T-helper 2 cell treated with Interferon-gamma antibody and Interleukin-4, amounts not matched to agents 100 ng/mL and 5 ng/mL, for 36 hours (primary cell): ENCODE results near the gene STX8. TPM values are rescaled to one million over a fixed set of nuclear protein-coding genes. Genes with fewer than 3 reads are reported as not detected.

Experiments used
- intact Hi-C: fragments of 100-400 bp; cut with micrococcal nuclease; formaldehyde crosslinking; loops from one replicate; pipeline ENCODE4 v1.15.1; 2023
- total RNA-seq: library from RNA; stranded (reverse); gene quantifications from 2 replicates; pipeline ENCODE4 v1.2.3, GENCODE V29; 2022

Gene STX8
- total RNA-seq, 1 donor from 2014 or later: 70.9 TPM

DNA sequence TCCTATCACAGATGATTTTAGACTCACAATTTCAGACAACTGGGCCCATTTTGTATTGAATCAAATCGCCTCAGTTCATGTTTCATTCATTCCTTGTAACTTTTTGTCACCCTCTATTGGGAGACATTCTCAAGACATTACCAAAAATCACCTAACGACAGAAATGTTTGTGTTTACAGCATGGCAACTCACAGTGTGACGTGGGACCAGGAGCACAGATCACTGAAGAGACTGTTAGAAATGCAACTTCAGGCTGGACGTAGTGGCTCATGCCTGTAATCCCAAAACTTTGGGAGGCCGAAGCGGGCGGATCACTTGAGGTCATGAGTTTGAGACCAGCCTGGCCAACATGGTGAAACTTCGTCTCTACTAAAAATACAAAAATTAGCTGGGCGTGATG is 304.7 kb downstream of the STX8 start:
- intact Hi-C loops: no loop called here

GRCh38 chr17:9269350-9270035 is 306.1 kb downstream of the STX8 start:
- intact Hi-C loops: no loop called here

- intact Hi-C loops: no loop called here
These were observed 307.1 kb downstream of the STX8 start for GRCh38 chr17:9268546-9268945.

DNA sequence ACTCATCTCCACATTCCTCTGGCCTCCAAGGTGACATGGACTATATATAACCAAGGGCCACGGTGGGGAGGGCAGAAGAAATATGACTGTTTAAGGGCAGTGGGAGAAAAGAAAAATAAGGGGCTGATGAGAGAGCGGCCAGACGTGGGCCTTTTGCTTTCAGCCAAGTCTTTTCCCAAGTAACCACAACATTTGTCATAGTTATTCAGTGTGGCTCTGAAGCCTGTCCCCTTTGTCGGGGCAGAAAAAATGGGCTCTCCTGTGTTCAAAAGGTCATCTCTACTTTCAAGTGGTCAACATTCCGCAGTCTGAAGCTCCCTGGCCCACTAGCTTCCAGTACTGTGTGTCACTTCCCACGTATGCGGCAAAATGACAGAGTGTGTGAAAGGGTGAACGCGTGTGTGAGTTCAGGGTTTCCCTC is 308.9 kb downstream of the STX8 start:
- intact Hi-C loops: no loop called here

DNA sequence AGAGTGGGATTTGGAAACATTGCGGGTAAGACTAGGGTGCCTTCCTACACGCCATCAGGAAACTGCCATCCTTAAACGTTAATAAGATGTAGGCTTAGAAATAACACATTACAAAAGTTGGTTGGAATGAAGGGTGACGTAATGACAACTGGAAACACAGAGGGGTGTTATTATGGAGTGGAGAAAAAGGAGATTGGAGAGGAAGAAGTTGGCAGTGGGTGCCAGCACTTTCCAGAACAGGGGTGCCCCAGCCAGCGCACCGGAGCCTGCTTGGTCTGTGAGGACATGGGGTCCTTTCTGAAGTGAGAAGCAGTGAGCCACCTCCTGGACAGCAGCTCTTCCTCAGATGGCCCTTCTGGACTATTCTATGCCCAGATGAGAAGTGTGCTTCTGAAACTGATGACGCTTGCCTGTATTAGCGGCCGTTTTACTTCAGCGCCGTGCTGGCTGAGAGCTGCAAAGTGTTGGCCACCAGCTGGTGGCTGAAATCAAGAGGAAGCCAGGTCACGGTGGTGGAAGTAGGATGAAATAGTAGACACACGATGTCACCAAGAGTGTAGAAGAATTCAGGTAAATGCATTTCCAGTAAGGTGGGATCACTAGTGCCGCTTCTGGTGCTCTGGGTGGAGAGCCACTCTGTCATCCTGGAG is 309.5 kb downstream of the STX8 start:
- intact Hi-C loops: no loop called here

GRCh38 chr17:9261081-9262012 is 314.3 kb downstream of the STX8 start:
- intact Hi-C loops: no loop called here

GRCh38 chr17:9259419-9259818 is 316.2 kb downstream of the STX8 start:
- intact Hi-C loops: loop anchor here (10.0 kb wide), 1 partner anchor 125 kb away; no protein-coding TSS in a partner anchor

- intact Hi-C loops: loop anchor here (10.0 kb wide), 1 partner anchor 126 kb away; no protein-coding TSS in a partner anchor
These were observed 317.3 kb downstream of the STX8 start for GRCh38 chr17:9258115-9259015.

- intact Hi-C loops: loop anchor here (10.0 kb wide), 1 partner anchor 127 kb away; no protein-coding TSS in a partner anchor
These were observed 318.0 kb downstream of the STX8 start for GRCh38 chr17:9257630-9257965.

DNA sequence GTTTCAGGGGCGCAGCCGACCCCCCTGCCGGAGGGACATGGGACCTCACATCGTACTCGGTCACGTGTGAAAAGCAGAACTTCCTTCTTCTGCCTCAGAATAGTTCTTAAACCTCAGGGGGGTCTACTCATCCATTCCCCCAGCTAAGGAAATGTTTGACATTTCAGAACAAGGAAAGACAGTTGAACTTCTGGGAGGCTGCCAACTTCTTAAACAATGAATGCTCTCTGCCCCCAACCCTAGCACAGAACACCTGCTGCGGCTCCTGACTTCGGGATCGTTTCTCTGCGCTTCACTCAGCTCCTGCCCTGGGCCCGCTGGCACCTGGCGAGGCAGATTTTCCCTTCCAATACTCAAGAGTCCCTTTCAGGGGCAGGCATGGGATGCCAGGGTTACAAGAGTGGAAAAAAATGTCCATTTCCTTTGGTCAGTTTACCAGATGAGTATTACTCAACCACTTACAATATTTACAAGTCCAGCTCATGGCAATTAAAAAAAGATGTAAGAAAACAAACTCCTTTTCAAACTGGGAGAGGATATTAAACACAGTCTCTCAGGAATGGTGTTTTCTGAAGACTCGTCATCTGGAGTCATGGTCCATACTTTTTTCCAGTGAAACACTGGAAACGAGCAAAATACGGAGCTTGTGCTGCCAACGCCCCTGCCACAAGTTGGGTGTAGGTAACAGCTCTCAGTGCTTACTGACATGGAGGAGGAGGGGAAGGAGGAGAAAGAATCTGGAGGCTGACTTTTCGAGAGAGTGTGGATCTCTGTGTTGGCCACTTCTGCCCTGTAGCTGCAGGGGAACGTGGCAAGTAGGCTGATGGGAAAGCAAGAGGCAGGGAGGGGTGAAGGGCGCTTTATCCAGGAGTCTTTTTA is 318.6 kb downstream of the STX8 start:
- intact Hi-C loops: loop anchor here (10.0 kb wide), 1 partner anchor 128 kb away; no protein-coding TSS in a partner anchor

- intact Hi-C loops: loop anchor here (10.0 kb wide), 1 partner anchor 128 kb away; no protein-coding TSS in a partner anchor
These were observed 319.3 kb downstream of the STX8 start for GRCh38 chr17:9256361-9256750.

GRCh38 chr17:9255833-9256232 is 319.8 kb downstream of the STX8 start:
- intact Hi-C loops: loop anchor here (10.0 kb wide), 1 partner anchor 129 kb away; no protein-coding TSS in a partner anchor

- intact Hi-C loops: loop anchor here (10.0 kb wide), 1 partner anchor 130 kb away; no protein-coding TSS in a partner anchor
These were observed 320.8 kb downstream of the STX8 start for GRCh38 chr17:9254841-9255240.

GRCh38 chr17:9253308-9253707 is 322.3 kb downstream of the STX8 start:
- intact Hi-C loops: loop anchor here (2.0 to 10.0 kb wide), 2 partner anchors 33 to 131 kb away; no protein-coding TSS in a partner anchor

GRCh38 chr17:9251273-9251672 is 324.3 kb downstream of the STX8 start:
- intact Hi-C loops: loop anchor here (10.0 kb wide), 1 partner anchor 134 kb away; no protein-coding TSS in a partner anchor

GRCh38 chr17:9249245-9249953 is 326.2 kb downstream of the STX8 start:
- intact Hi-C loops: no loop called here

- intact Hi-C loops: no loop called here
These were observed 328.1 kb downstream of the STX8 start for GRCh38 chr17:9247401-9247938.
